Cardiac muscle cell (in vitro differentiated cells and primary cell): ENCODE measurements around the gene PC. TPM values are rescaled to one million over a fixed set of nuclear protein-coding genes. Genes with fewer than 3 reads are reported as not detected.

Source experiments
- DNase-seq, 2 donors: peaks; one replicate each; pipeline versions ENCODE4 v3.0.0 to v3.0.0-alpha.2; 2010 to 2017; ENCODE audit warnings: low read depth in 1 of 2, low spot score in 1 of 2
- H3K27ac ChIP-seq: fragments of 200-600 bp; sonication (generic); 2 replicates; pipeline ENCODE4 v1.5.1; 2016
- H3K27me3 ChIP-seq: fragments of 200-600 bp; sonication (generic); 2 replicates; pipeline ENCODE4 v1.6.0; 2016; ENCODE audit warnings: control low read depth
- H3K36me3 ChIP-seq: fragments of 200-600 bp; sonication (generic); 2 replicates; pipeline ENCODE4 v1.5.1; 2016; ENCODE audit warnings: control low read depth
- H3K4me1 ChIP-seq: fragments of 200-600 bp; sonication (generic); 2 replicates; pipeline ENCODE4 v1.8.1; 2017; ENCODE audit warnings: low read depth, mild to moderate bottlenecking, mixed run types
- H3K4me3 ChIP-seq: fragments of 200-600 bp; sonication (generic); 2 replicates; pipeline ENCODE4 v1.5.1; 2016; ENCODE audit warnings: mild to moderate bottlenecking
- H3K9me3 ChIP-seq: fragments of 200-600 bp; sonication (generic); 2 replicates; pipeline ENCODE4 v1.5.1; 2017; ENCODE audit warnings: low read depth, mild to moderate bottlenecking, control low read depth
- CTCF ChIP-seq: IDR thresholded peaks from 2 replicates; pipeline ENCODE4 v1.5.1; 2012; ENCODE audit warnings: low read depth, mild to moderate bottlenecking, low read length
- polyA plus RNA-seq: library from polyadenylated mRNA; unstranded; fragments of >200 nt; fragmentation: Nextera tagmentation; extraction: Ambion mirVana; gene quantifications from 2 replicates; pipeline ENCODE4 v1.2.1, GENCODE V29; 2016
- total RNA-seq: library from RNA; depleted of rRNA; stranded (reverse); fragments of >200 nt; gene quantifications from 2 replicates; pipeline ENCODE4 v1.2.3, GENCODE V29; 2016

The PC gene
- total and polyA plus RNA-seq, 2 experiments from 2014 or later: 20.5 to 30.7 TPM

- no peak for TF ChIP-seq CTCF
- H3K27ac ChIP-seq: no peak overlapping the region
- H3K36me3 ChIP-seq: peaks cover 3% of the 10 kb centered on the region
- H3K9me3 ChIP-seq: no peaks in the 10 kb centered on the region
- no peak for DNase-seq
- no peak overlapping the region for H3K4me3 ChIP-seq
- H3K4me1 ChIP-seq: peaks cover 9% of the 10 kb centered on the region
- H3K27me3 ChIP-seq: no peaks in the 10 kb centered on the region
Measured at GRCh38 chr11:66860449-66860831, 97.7 kb downstream of the PC start.

GRCh38 chr11:66859686-66860448, 98.3 kb downstream of the PC start:
- Histone ChIP-seq H3K27ac (no peak overlapping the region), H3K4me3 (no peak overlapping the region), H3K4me1 (peaks cover 10% of the 10 kb centered on the region), H3K27me3 (no peaks in the 10 kb centered on the region), H3K9me3 (no peaks in the 10 kb centered on the region), H3K36me3 (peaks cover 3% of the 10 kb centered on the region)
- no peak for DNase-seq
- TF ChIP-seq CTCF: no peak

- no peaks in the 10 kb centered on the region for H3K9me3 ChIP-seq
- H3K4me3 ChIP-seq: no peak overlapping the region
- peaks cover 3% of the 10 kb centered on the region for H3K36me3 ChIP-seq
- DNase-seq: no peak
- TF ChIP-seq CTCF: no peak
- H3K4me1 ChIP-seq: peaks cover 6% of the 10 kb centered on the region
- no peak overlapping the region for H3K27ac ChIP-seq
- H3K27me3 ChIP-seq: no peaks in the 10 kb centered on the region
Measured at GRCh38 chr11:66858939-66859685, 99.1 kb downstream of the PC start.

DNA sequence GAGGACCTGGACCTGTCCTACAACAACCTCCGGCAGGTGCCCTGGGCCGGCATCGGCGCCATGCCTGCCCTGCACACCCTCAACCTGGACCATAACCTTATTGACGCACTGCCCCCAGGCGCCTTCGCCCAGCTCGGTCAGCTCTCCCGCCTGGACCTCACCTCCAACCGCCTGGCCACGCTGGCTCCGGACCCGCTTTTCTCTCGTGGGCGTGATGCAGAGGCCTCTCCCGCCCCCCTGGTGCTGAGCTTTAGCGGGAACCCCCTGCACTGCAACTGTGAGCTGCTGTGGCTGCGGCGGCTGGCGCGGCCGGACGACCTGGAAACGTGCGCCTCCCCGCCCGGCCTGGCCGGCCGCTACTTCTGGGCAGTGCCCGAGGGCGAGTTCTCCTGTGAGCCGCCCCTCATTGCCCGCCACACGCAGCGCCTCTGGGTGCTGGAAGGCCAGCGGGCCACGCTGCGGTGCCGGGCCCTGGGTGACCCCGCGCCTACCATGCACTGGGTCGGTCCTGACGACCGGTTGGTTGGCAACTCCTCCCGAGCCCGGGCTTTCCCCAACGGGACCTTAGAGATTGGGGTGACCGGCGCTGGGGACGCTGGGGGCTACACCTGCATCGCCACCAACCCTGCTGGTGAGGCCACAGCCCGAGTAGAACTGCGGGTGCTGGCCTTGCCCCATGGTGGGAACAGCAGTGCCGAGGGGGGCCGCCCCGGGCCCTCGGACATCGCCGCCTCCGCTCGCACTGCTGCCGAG, 99.8 kb downstream of the PC start:
- no peak for TF ChIP-seq CTCF
- H3K4me3 ChIP-seq: no peak overlapping the region
- no peak for DNase-seq
- peaks cover 6% of the 10 kb centered on the region for H3K4me1 ChIP-seq
- no peak overlapping the region for H3K27ac ChIP-seq
- H3K9me3 ChIP-seq: no peaks in the 10 kb centered on the region
- no peaks in the 10 kb centered on the region for H3K27me3 ChIP-seq
- peaks cover 3% of the 10 kb centered on the region for H3K36me3 ChIP-seq

DNA sequence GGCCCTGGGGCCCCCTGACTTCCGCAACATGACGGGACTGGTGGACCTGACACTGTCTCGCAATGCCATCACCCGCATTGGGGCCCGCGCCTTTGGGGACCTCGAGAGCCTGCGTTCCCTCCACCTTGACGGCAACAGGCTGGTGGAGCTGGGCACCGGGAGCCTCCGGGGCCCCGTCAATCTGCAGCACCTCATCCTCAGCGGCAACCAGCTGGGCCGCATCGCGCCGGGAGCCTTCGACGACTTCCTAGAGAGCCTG, 100.3 kb downstream of the PC start:
- H3K4me3 ChIP-seq: no peak overlapping the region
- H3K9me3 ChIP-seq: no peaks in the 10 kb centered on the region
- H3K27me3 ChIP-seq: no peaks in the 10 kb centered on the region
- DNase-seq: no peak
- H3K27ac ChIP-seq: no peak overlapping the region
- TF ChIP-seq CTCF: no peak
- peaks cover 3% of the 10 kb centered on the region for H3K36me3 ChIP-seq
- peaks cover 6% of the 10 kb centered on the region for H3K4me1 ChIP-seq
